ENCODE results near the gene PRDM16. TPM values are rescaled to one million over a fixed set of nuclear protein-coding genes. Genes with fewer than 3 reads are reported as not detected.

The PRDM16 gene
- polyA plus RNA-seq, 1 of the 3 experiments (the other 2 are of a cell fraction) = not detected

GRCh38 chr1:3050603-3051002 lies 18.4 kb upstream of the PRDM16 start:
- no peak overlapping the region for H3K4me3 ChIP-seq (ENCODE audit: low read depth in 2 of 2, low read length in 1 of 2)
- H3F3A ChIP-seq (replicated peaks; ENCODE audit: insufficient read depth) = no peaks in the 10 kb centered on the region
- no peak for DNase-seq
- no peak overlapping the region for H3K4me2 ChIP-seq
- H3K27me3 ChIP-seq (ENCODE audit: insufficient read depth) = no peaks in the 10 kb centered on the region
- H3K9me2 ChIP-seq = no peaks in the 10 kb centered on the region
- no peak overlapping the region for H3K9ac ChIP-seq
- H4K20me1 ChIP-seq (ENCODE audit: insufficient read depth) = no peaks in the 10 kb centered on the region
- no peak overlapping the region for H3K27ac ChIP-seq (ENCODE audit: low read depth in 2 of 2, low read length in 1 of 2)
- no peaks in the 10 kb centered on the region for H3K79me2 ChIP-seq (ENCODE audit: insufficient read depth)
- no peak overlapping the region for H2AFZ ChIP-seq (ENCODE audit: low read depth)
- H3K9me3 ChIP-seq = no peaks in the 10 kb centered on the region
- POLR2A ChIA-PET = no interaction called here
- TF ChIP-seq RFX5 (IDR thresholded peaks at IDR 0.05; ENCODE audit: low read length) (no peak), EP300 (IDR thresholded peaks at IDR 0.05; ENCODE audit: borderline replicate concordance in 1 of 2, low read depth in 1 of 2, low read length in 1 of 2) (no peak), MXI1 (IDR thresholded peaks at IDR 0.05; ENCODE audit: low read depth, low read length) (no peak), YY1 (IDR thresholded peaks at IDR 0.05; ENCODE audit: low read depth) (no peak), NFIC (IDR thresholded peaks at IDR 0.05; ENCODE audit: borderline replicate concordance) (no peak), GATA2 (CRISPR knock-in tag; IDR thresholded peaks at IDR 0.05) (no peak), SIN3A (IDR thresholded peaks at IDR 0.05; ENCODE audit: borderline replicate concordance, low read depth, low read length) (no peak), REST (IDR thresholded peaks at IDR 0.05; ENCODE audit: low read depth, low read length) (no peak), MAX (IDR thresholded peaks at IDR 0.05; ENCODE audit: low read depth) (no peak), RAD21 (IDR thresholded peaks at IDR 0.05; ENCODE audit: low read length) (no peak), POLR2AphosphoS5 (IDR thresholded peaks at IDR 0.05; ENCODE audit: low read depth, low read length) (no peak), IRF3 (IDR thresholded peaks at IDR 0.05; ENCODE audit: low read depth, low read length) (no peak), TCF12 (IDR thresholded peaks at IDR 0.05) (no peak), CTCF (IDR thresholded peaks at IDR 0.05) (no peak), MEF2A (IDR thresholded peaks at IDR 0.05; ENCODE audit: borderline replicate concordance, low read depth) (no peak), USF2 (IDR thresholded peaks at IDR 0.05; ENCODE audit: borderline replicate concordance, low read depth, low read length) (no peak), USF1 (IDR thresholded peaks at IDR 0.05; ENCODE audit: borderline replicate concordance, low read depth) (no peak), ZBTB33 (IDR thresholded peaks at IDR 0.05; ENCODE audit: borderline replicate concordance, low read depth) (no peak), RCOR1 (IDR thresholded peaks at IDR 0.05; ENCODE audit: low read length) (no peak)
- CTCF ChIA-PET = no interaction called here
- H3K4me1 ChIP-seq (ENCODE audit: control insufficient read depth in 1 of 2, insufficient read depth in 2 of 2, low read depth in 1 of 2, low read length in 1 of 2) = no peaks in the 10 kb centered on the region
- no peaks in the 10 kb centered on the region for H3K36me3 ChIP-seq (replicated peaks in 1 of 2; ENCODE audit: control insufficient read depth in 1 of 2, insufficient read depth in 2 of 2, low read length in 1 of 2)

Data from SK-N-SH (cell line).